IMR-90 (cell line): ENCODE data around the gene ASF1A. TPM values are rescaled to one million over a fixed set of nuclear protein-coding genes. Genes with fewer than 3 reads are reported as not detected.
A peak's percentile ranks its signal among the peaks of the same experiment; 100 is the strongest.

Experiments
- ATAC-seq: fragments of 200-7000 bp; cut with Tn5 transposase; 2 replicates; pipeline ENCODE4 v1.9.1; 2020; ENCODE audit warnings: low read depth, mild to moderate bottlenecking, moderate library complexity
- BruUV-seq: library from RNA; stranded (reverse); fragments of 400-500 nt; replicated peaks from 2 replicates; lab custom pipeline; 2021; lab: Mats Ljungman, UMichigan
- CTCF ChIA-PET: fragments of 300-600 bp; formaldehyde crosslinking; extraction: SDS; loops from one replicate; lab custom pipeline; 2021; ENCODE audit warnings: antibody characterized with exemption; lab: Yijun Ruan, JAX
- POLR2A ChIA-PET: fragments of 300-600 bp; sonication (Branson Sonifier 250); formaldehyde crosslinking; loops from one replicate; lab custom pipeline; 2022; ENCODE audit warnings: antibody characterized with exemption; ENCODE audit not compliant: unreplicated experiment; lab: Charles Lee
- DNase-seq: peaks from one replicate; pipeline ENCODE4 v3.0.0; 2013
- H2AFZ ChIP-seq: replicated peaks from 2 replicates; pipeline ENCODE3; 2013; ENCODE audit warnings: low read length, mild to moderate bottlenecking; ENCODE audit not compliant: poor library complexity
- H2AK5ac ChIP-seq: 2 replicates; pipeline ENCODE4 v1.6.1; 2013; ENCODE audit warnings: low read depth, low read length, inconsistent platforms
- H2AK9ac ChIP-seq: replicated peaks from 2 replicates; pipeline ENCODE3; 2013; ENCODE audit warnings: mild to moderate bottlenecking, low read depth, low read length, moderate library complexity; ENCODE audit not compliant: poor library complexity
- H2BK120ac ChIP-seq: 2 replicates; pipeline ENCODE4 v1.6.1; 2013; ENCODE audit warnings: low read depth, low read length, inconsistent platforms
- H2BK15ac ChIP-seq: 3 replicates; pipeline ENCODE4 v1.6.1; 2013; ENCODE audit warnings: low read depth, low read length, inconsistent platforms
- H2BK20ac ChIP-seq: 2 replicates; pipeline ENCODE4 v1.6.1; 2013; ENCODE audit warnings: low read depth, mild to moderate bottlenecking, inconsistent platforms, low read length, moderate library complexity
- H2BK5ac ChIP-seq: 2 replicates; pipeline ENCODE4 v1.6.1; 2013; ENCODE audit warnings: mild to moderate bottlenecking, low read depth, low read length, inconsistent platforms; ENCODE audit not compliant: poor library complexity, severe bottlenecking
- H3K14ac ChIP-seq: replicated peaks from 2 replicates; pipeline ENCODE4 v1.6.1; 2013; ENCODE audit warnings: low read depth, low read length, inconsistent platforms
- H3K18ac ChIP-seq: 2 replicates; pipeline ENCODE4 v1.6.1; 2013; ENCODE audit warnings: low read depth, low read length, control low read depth
- H3K23ac ChIP-seq: 2 replicates; pipeline ENCODE4 v1.6.1; 2013; ENCODE audit warnings: low read depth, low read length, inconsistent platforms
- H3K27ac ChIP-seq: 2 replicates; pipeline ENCODE4 v1.5.1; 2013; ENCODE audit warnings: mild to moderate bottlenecking, control low read depth, low read length; ENCODE audit not compliant: insufficient read depth
- H3K27me3 ChIP-seq: 2 replicates; pipeline ENCODE4 v1.6.1; 2013; ENCODE audit warnings: low read length; ENCODE audit not compliant: control insufficient read depth, insufficient read depth
- H3K36me3 ChIP-seq: 2 replicates; pipeline ENCODE4 v1.6.1; 2013; ENCODE audit warnings: low read length, mixed read lengths; ENCODE audit not compliant: control insufficient read depth, insufficient read depth
- H3K4ac ChIP-seq: 2 replicates; pipeline ENCODE4 v1.6.1; 2013; ENCODE audit warnings: low read depth, low read length, inconsistent platforms
- H3K4me1 ChIP-seq: 2 replicates; pipeline ENCODE4 v1.6.1; 2013; ENCODE audit warnings: low read length, mixed read lengths; ENCODE audit not compliant: control insufficient read depth, insufficient read depth
- H3K4me2 ChIP-seq: 2 replicates; pipeline ENCODE4 v1.6.1; 2013; ENCODE audit warnings: low read depth, mild to moderate bottlenecking, control low read depth, low read length, moderate library complexity
- H3K4me3 ChIP-seq: 2 replicates; pipeline ENCODE4 v1.5.1; 2013; ENCODE audit warnings: low read depth, mild to moderate bottlenecking, control low read depth, low read length, moderate library complexity; ENCODE audit not compliant: insufficient read depth
- H3K56ac ChIP-seq: 2 replicates; pipeline ENCODE4 v1.6.1; 2013; ENCODE audit warnings: low read length, inconsistent platforms; ENCODE audit not compliant: insufficient read depth; ENCODE audit errors: extremely low read depth
- H3K79me1 ChIP-seq, 2 experiments: 2 replicates each; pipeline ENCODE4 v1.6.1; 2013; ENCODE audit warnings: low read length in 2 of 2, inconsistent platforms in 1 of 2, low read depth in 1 of 2
- H3K9ac ChIP-seq: 2 replicates; pipeline ENCODE4 v1.6.1; 2013; ENCODE audit warnings: low read depth, low read length, control low read depth
- H3K9me1 ChIP-seq: 2 replicates; pipeline ENCODE4 v1.6.1; 2013; ENCODE audit warnings: low read length, inconsistent platforms; ENCODE audit not compliant: insufficient read depth
- H3K9me3 ChIP-seq: 2 replicates; pipeline ENCODE4 v1.6.1; 2013; ENCODE audit warnings: low read length; ENCODE audit not compliant: control insufficient read depth, insufficient read depth
- H4K20me1 ChIP-seq: 2 replicates; pipeline ENCODE4 v1.6.1; 2013; ENCODE audit warnings: low read length, inconsistent platforms; ENCODE audit not compliant: insufficient read depth
- H4K5ac ChIP-seq: 2 replicates; pipeline ENCODE4 v1.6.1; 2013; ENCODE audit warnings: mild to moderate bottlenecking, low read depth, low read length, control low read depth
- H4K8ac ChIP-seq, 2 experiments: 2 replicates each; pipeline ENCODE4 v1.6.1; 2013; ENCODE audit warnings: low read depth in 2 of 2, low read length in 2 of 2, control low read depth in 1 of 2, inconsistent platforms in 1 of 2
- H4K91ac ChIP-seq: 2 replicates; pipeline ENCODE4 v1.6.1; 2013; ENCODE audit warnings: low read depth, low read length, inconsistent platforms; ENCODE audit not compliant: insufficient read depth
- FOS ChIP-seq: fragments of 150-350 bp; IDR thresholded peaks from 2 replicates; pipeline ENCODE4 v1.6.1; 2016; ENCODE audit warnings: low read depth, low read length
- POLR2A ChIP-seq: IDR thresholded peaks from 2 replicates; pipeline ENCODE4 v1.6.1; 2012; ENCODE audit warnings: mild to moderate bottlenecking, low read depth, low read length
- RAD21 ChIP-seq: IDR thresholded peaks from 2 replicates; pipeline ENCODE4 v1.6.1; 2012; ENCODE audit warnings: low read length, improper control_type of control experiment
- RCOR1 ChIP-seq: IDR thresholded peaks from 2 replicates; pipeline ENCODE4 v1.6.1; 2012; ENCODE audit warnings: mild to moderate bottlenecking, low read length, improper control_type of control experiment; ENCODE audit not compliant: insufficient replicate concordance
- SMC3 ChIP-seq: fragments of 150-350 bp; IDR thresholded peaks from 2 replicates; pipeline ENCODE4 v1.6.1; 2016; ENCODE audit warnings: low read depth, mild to moderate bottlenecking, antibody characterized with exemption, low read length, moderate library complexity
- dilution Hi-C: fragments of 300-500 bp; cut with HindIII; formaldehyde crosslinking; loops from one replicate; pipeline ENCODE4 v1.14.3; 2018; ENCODE audit warnings: low sequenced_read_pairs; ENCODE audit not compliant: unreplicated experiment
- in situ Hi-C: fragments of 300-500 bp; cut with MboI; formaldehyde crosslinking; loops from 3 replicates; pipeline ENCODE4 v1.14.3; 2019; ENCODE audit warnings: low sequenced_read_pairs, inconsistent platforms, mixed read lengths
- intact Hi-C: fragments of 100-400 bp; cut with micrococcal nuclease; formaldehyde crosslinking; loops from 2 replicates; pipeline ENCODE4 v1.10.0; 2022
- polyA plus RNA-seq, 3 experiments: library from polyadenylated mRNA; depleted of rRNA; stranded (reverse); fragments of >200 nt; gene quantifications; 2 replicates each; pipeline ENCODE4 v1.2.3, GENCODE V29; 2012; ENCODE audit warnings: low replicate concordance in 1 of 3
- total RNA-seq: library from RNA; depleted of rRNA; stranded (reverse); fragments of >200 nt; gene quantifications from 2 replicates; pipeline ENCODE4 v1.2.3, GENCODE V29; 2012

Gene ASF1A
- total and polyA plus RNA-seq, 2 of the 4 experiments (the other 2 are of a cell fraction) = 10.1 to 11.1 TPM

GRCh38 chr6:118876814-118877213 lies 17.1 kb upstream of the ASF1A start:
- H3K9me3 ChIP-seq = no peaks in the 10 kb centered on the region
- H3K4me3 ChIP-seq = no peak overlapping the region
- peak; percentile 94 for ATAC-seq
- H3K36me3 ChIP-seq = no peaks in the 10 kb centered on the region
- TF ChIP-seq POLR2A (no peak), SMC3 (no peak), FOS (0 out of 2 replicates have a peak, but pooled peaks have one; percentile 21), RAD21 (no peak), RCOR1 (no peak)
- H2BK120ac ChIP-seq = peak overlapping the region; percentile 94
- H2BK20ac ChIP-seq = peak overlapping the region; percentile 77
- H3K4ac ChIP-seq = peak overlapping the region; percentile 90
- H3K27me3 ChIP-seq = no peaks in the 10 kb centered on the region
- ChIA-PET CTCF (interaction anchor here (0.5 to 1.2 kb wide), 2 partner anchors 10 to 234 kb away, joined by 3 to 4 read pairs; no protein-coding TSS in a partner anchor), POLR2A (no interaction called here)
- no peaks in the 10 kb centered on the region for H4K20me1 ChIP-seq
- peak overlapping the region; percentile 13 to 86; a peak in 3 of 4 replicates for H4K8ac ChIP-seq
- no peaks in the 10 kb centered on the region for H3K9me1 ChIP-seq
- DNase-seq = peak; percentile 85
- H4K5ac ChIP-seq = peak overlapping the region; percentile 24
- peak overlapping the region; percentile 43 for H2AK9ac ChIP-seq
- peak overlapping the region; percentile 84 for H3K27ac ChIP-seq
- peak overlapping the region; percentile 48 for H3K4me2 ChIP-seq
- peaks cover 12 to 19% of the 10 kb centered on the region in 2 experiments; a peak in 3 of 4 replicates for H3K79me1 ChIP-seq
- peak overlapping the region; percentile 75; the same call in 1 of the 2 replicates for H3K56ac ChIP-seq
- H2AFZ ChIP-seq = peak overlapping the region; percentile 81
- peak overlapping the region; percentile 92 for H3K23ac ChIP-seq
- peaks cover 5% of the 10 kb centered on the region for H3K4me1 ChIP-seq
- H4K91ac ChIP-seq = peak overlapping the region; percentile 91
- peak overlapping the region; percentile 27 for H3K9ac ChIP-seq
- peak overlapping the region; percentile 72; the same call in 1 of the 2 replicates for H2AK5ac ChIP-seq
- peak overlapping the region; percentile 73; the same call in 1 of the 2 replicates for H3K14ac ChIP-seq
- intact Hi-C loops (no loop called here), in situ Hi-C loops (no loop called here), dilution Hi-C loops (no loop called here)
- H2BK5ac ChIP-seq = peak overlapping the region; percentile 87
- H2BK15ac ChIP-seq = peak overlapping the region; percentile 75; the same call in 2 of the 3 replicates
- BruUV-seq = no TSS peak
- H3K18ac ChIP-seq = peak overlapping the region; percentile 44
